HG03457 (cell line): Measurements from ENCODE around the gene WNT1.

Experiments used
- ATAC-seq: cut with Tn5 transposase; IDR thresholded peaks from one replicate; pipeline ENCODE4 v1.9.1; 2021; ENCODE audit warnings: moderate number of reproducible peaks; ENCODE audit not compliant: unreplicated experiment

Gene WNT1

GRCh38 chr12:49026678-49027480 is 48.8 kb downstream of the WNT1 start:
- no peak for ATAC-seq

GRCh38 chr12:49027846-49028555 is 49.9 kb downstream of the WNT1 start:
- ATAC-seq = no peak

GRCh38 chr12:49028666-49029275 is 50.6 kb downstream of the WNT1 start:
- ATAC-seq = no peak

GRCh38 chr12:49030119-49030518 is 52.0 kb downstream of the WNT1 start:
- ATAC-seq = no peak

GRCh38 chr12:49030714-49031572 is 52.8 kb downstream of the WNT1 start:
- ATAC-seq = no peak

- no peak for ATAC-seq
Observed at GRCh38 chr12:49031573-49032161, 53.5 kb downstream of the WNT1 start.
